Body of pancreas (tissue), 4 donors: Measurements from ENCODE around the gene OR56B4. TPM values are rescaled to one million over a fixed set of nuclear protein-coding genes. Genes with fewer than 3 reads are reported as not detected.
A peak's percentile ranks its signal among the peaks of the same experiment; 100 is the strongest.

Source experiments
- ATAC-seq: fragments of 150-250 bp; one replicate; pipeline ENCODE4 v1.9.1; 2016
- DNase-seq, 4 donors: peaks; one replicate each; pipeline ENCODE4 v3.0.0-alpha.2; 2019
- H3K27ac ChIP-seq, 4 donors: fragments of 200-600 bp; sonication (generic); 1 replicate in 3 of 4; 2 replicates in 1 of 4; pipeline versions ENCODE4 v1.5.1 to v1.6.1; 2016 to 2019; ENCODE audit warnings: mild to moderate bottlenecking in 1 of 4, mixed read lengths in 1 of 4, moderate library complexity in 1 of 4
- H3K27me3 ChIP-seq, 2 donors: fragments of 200-600 bp; sonication (generic); one replicate each; pipeline ENCODE4 v1.6.0; 2016; ENCODE audit warnings: mild to moderate bottlenecking in 1 of 2
- H3K36me3 ChIP-seq, 2 donors: fragments of 200-600 bp; sonication (generic); replicated peaks in 1 of 2; 2 replicates each; pipeline ENCODE4 v1.5.1; 2016; ENCODE audit warnings: low read depth in 2 of 2; ENCODE audit not compliant: insufficient read depth in 1 of 2
- H3K4me1 ChIP-seq: fragments of 200-600 bp; sonication (generic); one replicate; pipeline ENCODE4 v1.6.0; 2016
- H3K4me3 ChIP-seq, 2 donors: fragments of 200-600 bp; sonication (generic); 1 replicate in 1 of 2; 2 replicates in 1 of 2; pipeline ENCODE4 v1.5.1; 2016 to 2019
- H3K9me3 ChIP-seq, 3 donors: fragments of 200-600 bp; sonication (generic); 1 replicate in 2 of 3; 2 replicates in 1 of 3; pipeline ENCODE4 v1.5.1; 2016
- POLR2A ChIP-seq, 3 donors: fragments of 450-650 bp; IDR thresholded peaks; one replicate each; pipeline ENCODE4 v1.6.1; 2016; ENCODE audit warnings: antibody characterized with exemption in 3 of 3, mild to moderate bottlenecking in 2 of 3
- WGBS, 2 donors: methylation state at CpG; one replicate each; pipeline ENCODE4 v1.1.5; 2017; 5-methylcytosine and 5-hydroxymethylcytosine counted together
- intact Hi-C: fragments of 100-400 bp; cut with DNase I; formaldehyde crosslinking; loops from one replicate; pipeline ENCODE4 v1.15.1; 2023
- total RNA-seq, 2 donors: library from RNA; depleted of rRNA; stranded (reverse); fragments of >200 nt; gene quantifications; one replicate each; pipeline ENCODE4 v1.1.0, GENCODE V29; 2016
- TF ChIP-seq, protein P1 (sequence below), 7 experiments: fragments of 450-650 bp in 4 of 7; fragments of 200-600 bp in 3 of 7; sonication (generic) in 3 of 7; IDR thresholded peaks; one replicate each; pipeline ENCODE4 v1.5.1; 2016 to 2019; ENCODE audit warnings: antibody characterized with exemption in 7 of 7

The OR56B4 gene
- total RNA-seq, 2 donors from 2014 or later: not detected

DNA sequence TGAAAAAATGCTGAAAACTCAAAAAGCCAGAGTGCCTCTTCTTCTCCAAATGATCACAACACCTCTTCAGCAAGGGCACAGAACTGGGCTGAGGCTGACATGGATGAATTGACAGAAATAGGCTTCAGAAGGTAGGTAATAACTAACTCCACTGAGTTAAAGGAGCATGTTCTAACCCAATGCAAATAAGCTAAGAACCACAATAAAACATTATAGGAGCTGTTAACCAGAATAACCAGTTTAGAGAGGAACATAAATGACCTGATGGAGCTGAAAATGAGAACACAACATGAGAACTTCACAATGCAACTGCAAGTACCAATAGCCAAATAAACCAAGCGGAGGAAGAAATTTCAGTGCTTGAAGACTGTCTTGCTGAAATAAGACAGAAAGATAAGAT lies 9.2 kb downstream of the OR56B4 start:
- Histone ChIP-seq H3K27ac (no peak overlapping the region), H3K4me1 (no peaks in the 10 kb centered on the region), H3K4me3 (no peak overlapping the region), H3K27me3 (no peaks in the 10 kb centered on the region), H3K36me3 (no peaks in the 10 kb centered on the region), H3K9me3 (no peaks in the 10 kb centered on the region)
- intact Hi-C loops: no loop called here
- WGBS, 2 donors: 91 to 97% methylated on average over 1 of the region's 1 CpG
- DNase-seq (no peak), ATAC-seq (no peak)
- no peak for TF ChIP-seq POLR2A (IDR thresholded peaks at IDR 0.05)
- TF ChIP-seq, protein P1, sequence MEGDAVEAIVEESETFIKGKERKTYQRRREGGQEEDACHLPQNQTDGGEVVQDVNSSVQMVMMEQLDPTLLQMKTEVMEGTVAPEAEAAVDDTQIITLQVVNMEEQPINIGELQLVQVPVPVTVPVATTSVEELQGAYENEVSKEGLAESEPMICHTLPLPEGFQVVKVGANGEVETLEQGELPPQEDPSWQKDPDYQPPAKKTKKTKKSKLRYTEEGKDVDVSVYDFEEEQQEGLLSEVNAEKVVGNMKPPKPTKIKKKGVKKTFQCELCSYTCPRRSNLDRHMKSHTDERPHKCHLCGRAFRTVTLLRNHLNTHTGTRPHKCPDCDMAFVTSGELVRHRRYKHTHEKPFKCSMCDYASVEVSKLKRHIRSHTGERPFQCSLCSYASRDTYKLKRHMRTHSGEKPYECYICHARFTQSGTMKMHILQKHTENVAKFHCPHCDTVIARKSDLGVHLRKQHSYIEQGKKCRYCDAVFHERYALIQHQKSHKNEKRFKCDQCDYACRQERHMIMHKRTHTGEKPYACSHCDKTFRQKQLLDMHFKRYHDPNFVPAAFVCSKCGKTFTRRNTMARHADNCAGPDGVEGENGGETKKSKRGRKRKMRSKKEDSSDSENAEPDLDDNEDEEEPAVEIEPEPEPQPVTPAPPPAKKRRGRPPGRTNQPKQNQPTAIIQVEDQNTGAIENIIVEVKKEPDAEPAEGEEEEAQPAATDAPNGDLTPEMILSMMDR (IDR thresholded peaks at IDR 0.05): no peak

DNA sequence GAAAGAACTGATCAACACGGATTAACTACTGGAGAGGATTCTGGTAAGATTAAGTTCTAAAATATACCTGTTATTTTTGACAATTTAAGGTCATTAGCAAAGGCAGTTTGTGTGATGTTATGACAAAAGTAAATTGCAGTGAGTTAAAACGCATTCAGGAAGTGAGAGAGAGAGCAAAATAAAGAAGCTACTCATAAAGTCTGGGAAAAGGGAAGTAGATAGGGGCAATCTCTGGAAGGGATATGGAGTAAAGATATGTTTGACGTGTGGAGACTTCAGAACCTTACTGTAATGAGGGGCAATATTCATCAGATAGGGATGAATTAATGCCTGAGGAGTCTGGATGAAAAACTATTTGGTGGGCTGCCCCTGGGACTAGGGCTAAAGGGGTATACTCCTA lies 16.8 kb downstream of the OR56B4 start:
- intact Hi-C loops: no loop called here
- Histone ChIP-seq H3K4me3 (no peak overlapping the region), H3K27me3 (no peaks in the 10 kb centered on the region), H3K9me3 (no peaks in the 10 kb centered on the region), H3K36me3 (no peaks in the 10 kb centered on the region), H3K4me1 (no peaks in the 10 kb centered on the region), H3K27ac (no peak overlapping the region)
- DNase-seq (no peak), ATAC-seq (no peak)
- WGBS, 2 donors: 37 to 44% methylated on average over 3 of the region's 3 CpGs
- TF ChIP-seq, protein P1 (IDR thresholded peaks at IDR 0.05): no peak
- no peak for TF ChIP-seq POLR2A (IDR thresholded peaks at IDR 0.05)

DNA sequence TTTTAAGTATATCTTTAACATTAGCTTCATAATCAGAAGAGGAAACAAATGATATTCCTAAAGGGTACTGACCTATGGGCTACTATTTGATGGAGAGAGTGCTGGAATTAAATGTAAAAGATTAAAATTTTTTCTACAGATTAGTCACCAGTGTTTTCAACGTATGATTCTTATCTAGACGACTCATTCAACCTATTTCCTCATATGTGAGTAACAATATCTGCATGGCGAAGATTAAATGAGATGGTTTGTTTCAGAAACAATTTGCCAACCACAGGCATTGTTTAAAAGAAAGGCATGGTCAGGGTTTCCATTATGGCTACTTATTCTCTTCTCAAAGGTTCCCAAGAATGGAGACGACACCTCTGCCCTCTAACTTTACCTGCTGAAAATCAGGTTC lies 20.4 kb downstream of the OR56B4 start:
- intact Hi-C loops: no loop called here
- Histone ChIP-seq H3K36me3 (no peaks in the 10 kb centered on the region), H3K9me3 (no peaks in the 10 kb centered on the region), H3K27ac (no peak overlapping the region), H3K4me3 (no peak overlapping the region), H3K4me1 (no peaks in the 10 kb centered on the region), H3K27me3 (no peaks in the 10 kb centered on the region)
- no peak for ATAC-seq
- TF ChIP-seq, protein P1 (IDR thresholded peaks at IDR 0.05): no peak
- TF ChIP-seq POLR2A (IDR thresholded peaks at IDR 0.05): no peak
- WGBS, 2 donors: 50 to 59% methylated on average over 4 of the region's 4 CpGs
- no peak for DNase-seq

DNA sequence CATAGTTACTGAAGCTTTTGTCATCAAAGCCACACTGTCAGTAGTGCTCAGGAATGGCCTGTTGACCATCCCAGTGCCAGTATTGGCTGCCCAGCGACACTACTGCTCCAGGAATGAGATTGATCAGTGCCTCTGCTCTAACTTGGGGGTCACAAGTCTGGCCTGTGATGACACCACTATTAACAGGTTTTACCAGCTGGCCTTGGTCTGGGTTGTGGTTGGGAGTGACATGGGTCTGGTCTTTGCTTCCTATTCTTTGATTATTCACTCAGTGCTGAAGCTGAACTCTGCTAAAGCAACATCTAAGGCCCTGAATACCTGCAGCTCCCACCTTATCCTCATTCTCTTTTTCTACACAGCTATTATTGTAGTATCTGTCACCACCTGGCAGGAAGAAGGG lies 21.5 kb downstream of the OR56B4 start:
- no peaks in the 10 kb centered on the region for H3K36me3 ChIP-seq
- 71 to 90% methylated on average over 1 of the region's 1 CpG for WGBS, 2 donors
- ATAC-seq: no peak
- no peaks in the 10 kb centered on the region for H3K27me3 ChIP-seq
- DNase-seq: no peak
- no peaks in the 10 kb centered on the region for H3K9me3 ChIP-seq
- intact Hi-C loops: no loop called here
- no peak overlapping the region for H3K4me3 ChIP-seq
- no peak overlapping the region for H3K27ac ChIP-seq
- H3K4me1 ChIP-seq: no peaks in the 10 kb centered on the region
- no peak for TF ChIP-seq POLR2A (IDR thresholded peaks at IDR 0.05)
- TF ChIP-seq, protein P1 (IDR thresholded peaks at IDR 0.05): no peak

DNA sequence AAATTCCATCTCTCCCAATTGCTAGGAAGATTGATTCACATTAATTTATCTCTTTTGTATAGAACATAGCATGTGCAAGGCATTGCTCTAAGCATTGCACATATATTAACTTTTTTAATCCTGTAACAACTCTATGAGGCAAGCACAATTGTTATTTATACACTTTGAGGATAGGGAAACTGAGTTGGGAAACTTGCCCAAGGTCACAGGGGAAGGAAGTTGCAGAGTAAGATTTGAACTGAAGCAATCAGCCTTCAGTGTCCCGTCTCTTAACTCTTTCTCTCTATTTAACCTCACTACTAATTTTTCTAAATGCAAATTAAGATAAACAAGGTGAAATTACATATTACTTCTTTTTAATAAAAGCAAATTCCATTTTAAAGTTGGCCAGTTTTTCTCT lies 22.2 kb downstream of the OR56B4 start:
- Histone ChIP-seq H3K4me3 (no peak overlapping the region), H3K4me1 (no peaks in the 10 kb centered on the region), H3K9me3 (no peaks in the 10 kb centered on the region), H3K27me3 (no peaks in the 10 kb centered on the region), H3K36me3 (no peaks in the 10 kb centered on the region), H3K27ac (no peak overlapping the region)
- TF ChIP-seq POLR2A (IDR thresholded peaks at IDR 0.05): no peak
- TF ChIP-seq, protein P1 (IDR thresholded peaks at IDR 0.05): no peak
- WGBS, 2 donors: 46 to 62% methylated on average over 1 of the region's 1 CpG
- DNase-seq (peak in 1 of 4 donors; percentile 4), ATAC-seq (no peak)
- intact Hi-C loops: no loop called here
